Spleen (tissue), 13 donors: ENCODE results near the gene SLC9B2. TPM values are rescaled to one million over a fixed set of nuclear protein-coding genes. Genes with fewer than 3 reads are reported as not detected.
A peak's percentile ranks its signal among the peaks of the same experiment; 100 is the strongest.

ENCODE experiments used
- DNase-seq: peaks from one replicate; pipeline ENCODE4 v3.0.0-alpha.2; 2020
- H3K27ac ChIP-seq, 8 donors: fragments of 200-600 bp; sonication (generic) in 7 of 8; 1 replicate in 4 of 8; 2 replicates in 4 of 8; pipeline versions ENCODE4 v1.5.0 to v1.8.0; 2016 to 2021; ENCODE audit warnings: inconsistent platforms in 4 of 8, mild to moderate bottlenecking in 4 of 8, moderate library complexity in 1 of 8
- H3K27me3 ChIP-seq, 7 donors: fragments of 200-600 bp; sonication (generic) in 6 of 7; replicated peaks in 1 of 7; 1 replicate in 4 of 7; 2 replicates in 3 of 7; pipeline versions ENCODE4 v1.5.0 to v1.8.0; 2016 to 2021; ENCODE audit warnings: inconsistent platforms in 3 of 7, mild to moderate bottlenecking in 1 of 7
- H3K36me3 ChIP-seq, 6 donors: fragments of 200-600 bp; sonication (generic) in 5 of 6; 1 replicate in 4 of 6; 2 replicates in 2 of 6; pipeline versions ENCODE4 v1.5.0 to v1.8.0; 2016 to 2021; ENCODE audit warnings: inconsistent platforms in 2 of 6
- H3K4me1 ChIP-seq, 6 donors: fragments of 200-600 bp; sonication (generic) in 5 of 6; 1 replicate in 3 of 6; 2 replicates in 3 of 6; pipeline versions ENCODE4 v1.5.0 to v1.8.0; 2016 to 2021; ENCODE audit warnings: inconsistent platforms in 3 of 6
- H3K4me3 ChIP-seq, 8 donors: fragments of 200-600 bp; sonication (generic) in 7 of 8; 1 replicate in 4 of 8; 2 replicates in 4 of 8; pipeline versions ENCODE4 v1.5.0 to v1.8.0; 2016 to 2021; ENCODE audit warnings: inconsistent platforms in 4 of 8, mild to moderate bottlenecking in 4 of 8, moderate library complexity in 2 of 8
- H3K9me3 ChIP-seq, 8 donors: fragments of 200-600 bp; sonication (generic) in 7 of 8; 1 replicate in 4 of 8; 2 replicates in 4 of 8; pipeline versions ENCODE4 v1.5.0 to v1.8.0; 2016 to 2021; ENCODE audit warnings: inconsistent platforms in 4 of 8
- POLR2A ChIP-seq, 3 donors: fragments of 450-650 bp; IDR thresholded peaks; one replicate each; pipeline ENCODE4 v1.5.1; 2017; ENCODE audit warnings: antibody characterized with exemption in 3 of 3, mild to moderate bottlenecking in 1 of 3
- POLR2AphosphoS5 ChIP-seq, 3 donors: sonication (generic); formaldehyde crosslinking; IDR thresholded peaks; one replicate each; pipeline ENCODE4 v1.5.1; 2017; ENCODE audit warnings: antibody characterized with exemption in 3 of 3
- WGBS, 5 donors: extraction: QIAGEN DNeasy Blood & Tissue Kit in 3 of 5; methylation state at CpG; one replicate each; pipeline versions ENCODE4 v1.1.5 to v1.1.7; 2013 to 2018; 5-methylcytosine and 5-hydroxymethylcytosine counted together
- intact Hi-C: fragments of 100-400 bp; cut with DNase I; formaldehyde crosslinking; loops from one replicate; pipeline ENCODE4 v1.15.0; 2023; ENCODE audit warnings: low total_unique reads
- long read RNA-seq, 2 donors: transcript quantifications; one replicate each; lab custom pipeline, GENCODE V29; 2026
- polyA plus RNA-seq, 3 donors: library from polyadenylated mRNA; stranded (reverse); fragments of 200-250 nt; gene quantifications; one replicate each; pipeline ENCODE4 v1.2.1, GENCODE V29; 2013
- total RNA-seq, 7 donors: library from RNA; depleted of rRNA in 3 of 7; stranded (reverse); fragments of >200 nt in 3 of 7; fragmentation: NEBNext Ultra II Directional in 4 of 7; extraction: Animal tissue kit (Norgen Biotek cat#: 25700) in 4 of 7; gene quantifications; one replicate each; pipeline versions ENCODE4 v1.1.0 to v1.2.1, GENCODE V29; 2016 to 2021
- TF ChIP-seq, protein P1 (sequence below), 11 experiments: fragments of 200-600 bp in 7 of 11; fragments of 450-650 bp in 4 of 11; sonication (generic) in 4 of 11; IDR thresholded peaks in 8 of 11; conservative IDR thresholded peaks in 3 of 11; 1 replicate in 7 of 11; 2 replicates in 4 of 11; pipeline versions ENCODE4 v1.4.0 to v1.8.0; 2016 to 2021; ENCODE audit warnings: antibody characterized with exemption in 11 of 11, inconsistent platforms in 4 of 11, mild to moderate bottlenecking in 1 of 11
- donor health status: healthy with polysubstance abuse.
- donor health status: DM: no; HTN: no; CAD: no; lungs with moderate emphysema.
- donor health status: DM: no; HTN: no; CAD: no.
- donor health status: Bipolar disorder and iron deficiency.
- donor health status: healthy.
- donor health status: DM: no; HTN: no; CAD: no.
- donor health status: DM: yes; HTN: yes; CAD: no.

Gene SLC9B2, protein sequence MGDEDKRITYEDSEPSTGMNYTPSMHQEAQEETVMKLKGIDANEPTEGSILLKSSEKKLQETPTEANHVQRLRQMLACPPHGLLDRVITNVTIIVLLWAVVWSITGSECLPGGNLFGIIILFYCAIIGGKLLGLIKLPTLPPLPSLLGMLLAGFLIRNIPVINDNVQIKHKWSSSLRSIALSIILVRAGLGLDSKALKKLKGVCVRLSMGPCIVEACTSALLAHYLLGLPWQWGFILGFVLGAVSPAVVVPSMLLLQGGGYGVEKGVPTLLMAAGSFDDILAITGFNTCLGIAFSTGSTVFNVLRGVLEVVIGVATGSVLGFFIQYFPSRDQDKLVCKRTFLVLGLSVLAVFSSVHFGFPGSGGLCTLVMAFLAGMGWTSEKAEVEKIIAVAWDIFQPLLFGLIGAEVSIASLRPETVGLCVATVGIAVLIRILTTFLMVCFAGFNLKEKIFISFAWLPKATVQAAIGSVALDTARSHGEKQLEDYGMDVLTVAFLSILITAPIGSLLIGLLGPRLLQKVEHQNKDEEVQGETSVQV
- 10 to 100 TPM; 10.1 to 17.0 (median 13.2) TPM for total RNA-seq
- polyA plus RNA-seq = 1 to 10 TPM; 6.4 to 9.2 (median 7.5) TPM
- long read RNA-seq, donor 1 = 0 reads
- long read RNA-seq, donor 2, partial matches to known transcripts = 0 of 2 reads
- long read RNA-seq, donor 2, other reads (novel, unspliced or antisense) = 0 of 2 reads

DNA sequence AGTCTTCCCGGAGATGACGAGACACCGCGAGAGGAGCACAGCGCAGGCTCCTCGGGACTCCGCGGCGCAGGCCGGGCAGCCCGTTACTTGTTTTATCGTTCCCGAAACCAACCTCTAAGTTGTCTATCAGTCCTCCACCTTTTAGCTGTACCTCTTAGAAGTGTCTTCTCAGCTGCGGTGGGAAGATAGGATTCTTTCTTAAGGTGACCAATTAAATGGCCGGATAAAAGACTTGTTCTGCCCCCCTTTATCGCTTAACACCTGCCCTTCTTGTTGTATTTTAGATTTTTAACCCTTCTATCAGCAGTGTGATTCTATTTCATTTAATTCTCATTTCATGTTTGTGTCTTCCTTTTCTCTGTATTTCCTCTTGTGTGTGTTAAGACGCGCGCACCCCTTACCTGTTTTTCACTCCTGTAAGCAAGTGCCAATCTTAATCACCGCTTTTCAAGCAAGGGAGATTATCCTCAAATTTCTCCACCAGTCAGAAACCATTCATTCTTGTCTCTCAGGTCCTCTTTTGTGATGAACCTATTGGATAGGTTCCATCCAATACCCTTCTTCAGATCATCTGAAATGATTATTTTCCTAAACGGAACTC lies at the start of gene SLC9B2:
TSS of gene SLC9B2 (minus strand) at position 15 of the 601 bp plus-strand sequence. CDS start 9,211 bp downstream, outside the sequence.
- Histone ChIP-seq H3K4me3 (peak within 1 kb of the TSS; percentile 17 to 85 (median 66)), H3K27ac (peak within 1 kb of the TSS; percentile 80 to 94 (median 90)), H3K9me3 (no peaks in the 10 kb centered on the region), H3K4me1 (peaks cover 15 to 41% (median 27%) of the 10 kb centered on the region in 6 donors), H3K36me3 (peaks cover 0 to 17% (median 5%) of the 10 kb centered on the region in 6 donors), H3K27me3 (no peaks in the 10 kb centered on the region)
- TF ChIP-seq, protein P1, sequence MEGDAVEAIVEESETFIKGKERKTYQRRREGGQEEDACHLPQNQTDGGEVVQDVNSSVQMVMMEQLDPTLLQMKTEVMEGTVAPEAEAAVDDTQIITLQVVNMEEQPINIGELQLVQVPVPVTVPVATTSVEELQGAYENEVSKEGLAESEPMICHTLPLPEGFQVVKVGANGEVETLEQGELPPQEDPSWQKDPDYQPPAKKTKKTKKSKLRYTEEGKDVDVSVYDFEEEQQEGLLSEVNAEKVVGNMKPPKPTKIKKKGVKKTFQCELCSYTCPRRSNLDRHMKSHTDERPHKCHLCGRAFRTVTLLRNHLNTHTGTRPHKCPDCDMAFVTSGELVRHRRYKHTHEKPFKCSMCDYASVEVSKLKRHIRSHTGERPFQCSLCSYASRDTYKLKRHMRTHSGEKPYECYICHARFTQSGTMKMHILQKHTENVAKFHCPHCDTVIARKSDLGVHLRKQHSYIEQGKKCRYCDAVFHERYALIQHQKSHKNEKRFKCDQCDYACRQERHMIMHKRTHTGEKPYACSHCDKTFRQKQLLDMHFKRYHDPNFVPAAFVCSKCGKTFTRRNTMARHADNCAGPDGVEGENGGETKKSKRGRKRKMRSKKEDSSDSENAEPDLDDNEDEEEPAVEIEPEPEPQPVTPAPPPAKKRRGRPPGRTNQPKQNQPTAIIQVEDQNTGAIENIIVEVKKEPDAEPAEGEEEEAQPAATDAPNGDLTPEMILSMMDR (IDR thresholded peaks at IDR 0.05 in 8 of 11, conservative IDR thresholded peaks at IDR 0.05 in 3 of 11) = no peak
- TF ChIP-seq POLR2A (IDR thresholded peaks at IDR 0.05) (no peak), POLR2AphosphoS5 (IDR thresholded peaks at IDR 0.05) (no peak)
- no peak for DNase-seq
- intact Hi-C loops = no loop called here
- WGBS, 5 donors = 13 to 17% (median 15%) methylated on average over 21 of the region's 21 CpGs

DNA sequence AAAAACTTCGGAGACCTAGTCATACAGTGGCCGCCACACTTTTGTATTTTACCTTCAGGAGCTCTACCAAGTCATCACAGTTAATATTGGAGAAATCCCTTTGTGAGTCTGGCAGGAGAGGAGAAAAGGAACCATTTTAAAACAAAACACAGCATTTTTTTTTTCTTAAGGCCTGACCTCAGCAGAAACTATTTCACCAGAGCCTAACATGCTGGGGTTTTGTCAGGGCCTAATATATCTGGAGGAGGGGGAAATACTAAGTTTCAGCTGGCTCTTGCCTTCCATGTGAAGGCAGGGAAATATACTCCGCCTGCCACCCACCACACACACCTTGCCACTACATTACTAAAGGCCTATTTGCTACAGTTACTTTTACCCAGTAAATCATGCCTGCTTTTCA lies 49.6 kb upstream of the SLC9B2 start:
- no peak for TF ChIP-seq POLR2A (IDR thresholded peaks at IDR 0.05)
- TF ChIP-seq, protein P1 (IDR thresholded peaks at IDR 0.05 in 8 of 11, conservative IDR thresholded peaks at IDR 0.05 in 3 of 11) = no peak
- TF ChIP-seq POLR2AphosphoS5 (IDR thresholded peaks at IDR 0.05) = no peak
- H3K36me3 ChIP-seq = no peaks in the 10 kb centered on the region
- DNase-seq = no peak
- 94 to 98% (median 97%) methylated on average over 3 of the region's 3 CpGs for WGBS, 5 donors
- peaks cover 0 to 21% (median 13%) of the 10 kb centered on the region in 8 donors for H3K9me3 ChIP-seq
- intact Hi-C loops = no loop called here
- no peak overlapping the region for H3K4me3 ChIP-seq
- no peaks in the 10 kb centered on the region for H3K4me1 ChIP-seq
- no peaks in the 10 kb centered on the region for H3K27me3 ChIP-seq
- H3K27ac ChIP-seq = no peak overlapping the region

DNA sequence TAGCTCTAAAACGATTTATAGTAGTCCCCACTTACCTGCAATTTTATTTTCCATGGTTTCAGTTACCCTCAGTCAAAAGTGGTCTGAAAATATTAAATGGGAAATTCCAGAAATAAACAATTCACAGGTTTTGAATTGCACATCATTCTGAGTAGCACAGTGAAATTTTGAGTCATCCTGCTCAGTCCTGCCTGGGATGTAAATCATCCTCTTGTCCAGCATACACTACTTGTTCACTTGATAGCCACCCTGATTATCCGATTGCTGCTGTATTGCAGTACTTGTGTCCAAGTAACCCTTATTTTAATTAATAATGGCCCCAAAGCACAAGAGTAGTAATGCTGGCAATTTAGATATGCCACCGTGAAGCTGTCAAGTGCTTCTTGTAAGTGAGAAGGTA lies 46.6 kb upstream of the SLC9B2 start:
- TF ChIP-seq, protein P1 (IDR thresholded peaks at IDR 0.05 in 8 of 11, conservative IDR thresholded peaks at IDR 0.05 in 3 of 11) = no peak
- no peak for TF ChIP-seq POLR2AphosphoS5 (IDR thresholded peaks at IDR 0.05)
- no peak for TF ChIP-seq POLR2A (IDR thresholded peaks at IDR 0.05)
- 77 to 94% (median 80%) methylated on average over 3 of the region's 3 CpGs for WGBS, 5 donors
- intact Hi-C loops = no loop called here

More for the DNA sequence above, 46.6 kb upstream of the SLC9B2 start:
- H3K27me3 ChIP-seq = no peaks in the 10 kb centered on the region
- DNase-seq = no peak
- H3K4me3 ChIP-seq = no peak overlapping the region
- no peaks in the 10 kb centered on the region for H3K4me1 ChIP-seq
- H3K27ac ChIP-seq = no peak overlapping the region
- H3K9me3 ChIP-seq = peaks cover 0 to 7% (median 2%) of the 10 kb centered on the region in 8 donors
- no peaks in the 10 kb centered on the region for H3K36me3 ChIP-seq
